ENCODE results near the gene MED26.
"Not testable (repeated sequence)": the region's sequence is repeated elsewhere in the genome, so short reads cannot be mapped to it uniquely, and the experiment has no call there.

MED26 gene

GRCh38 chr19:16544473-16545231 is 83.4 kb downstream of the MED26 start:
- H3K9ac ChIP-seq, result peak overlapping the region in 9 of 11 experiments; percentile 11 to 96 (median 47); a peak in 12 of 22 replicates
- H3K9me3 ChIP-seq (replicated peaks in 1 of 11), result no peaks in the 10 kb centered on the region

GRCh38 chr19:16543734-16544133 is 84.3 kb downstream of the MED26 start:
- Histone ChIP-seq H3K36me3 (peaks cover 19 to 33% (median 24%) of the 10 kb centered on the region in 11 experiments), H3K4me3 (peak overlapping the region; percentile 78 to 100 (median 91); a peak in 18 of 20 replicates), H4K20me1 (peaks cover 24 to 44% (median 33%) of the 10 kb centered on the region in 11 experiments; a peak in 20 of 22 replicates), H3K4me1 (peaks cover 46 to 76% (median 65%) of the 10 kb centered on the region in 10 experiments), H3K9ac (peak overlapping the region; percentile 87 to 97 (median 94)), H3K27ac (peak overlapping the region in 6 of 11 experiments; percentile 89 to 94 (median 94); a peak in 6 of 22 replicates), H3K4me2 (peak overlapping the region; percentile 72 to 97 (median 89))
- H3K9me3 ChIP-seq (replicated peaks in 1 of 11); H3K27me3 ChIP-seq: not testable (repeated sequence)

More at GRCh38 chr19:16544473-16545231, 83.4 kb downstream of the MED26 start:
- 0 out of 20 replicates have a peak overlapping the region, but pooled peaks of 2 of the 10 experiments have one; percentile 1 to 3 for H3K4me3 ChIP-seq
- H3K4me1 ChIP-seq, result peaks cover 42 to 77% (median 67%) of the 10 kb centered on the region in 10 experiments
- H3K4me2 ChIP-seq, result peak overlapping the region; percentile 72 to 97 (median 89)
- peaks cover 20 to 35% (median 24%) of the 10 kb centered on the region in 11 experiments; a peak in 21 of 22 replicates for H4K20me1 ChIP-seq
- H3K36me3 ChIP-seq, result peaks cover 14 to 28% (median 17%) of the 10 kb centered on the region in 11 experiments
- no peak for TF ChIP-seq Cebpa-rat (IDR thresholded peaks at IDR 0.05)
- H3K27ac ChIP-seq, result peak overlapping the region in 3 of 11 experiments; percentile 2 to 25 (median 18); a peak in 1 of 22 replicates
- H3K27me3 ChIP-seq, result no peaks in the 10 kb centered on the region

- Histone ChIP-seq H4K20me1 (peaks cover 29 to 51% (median 41%) of the 10 kb centered on the region in 11 experiments; a peak in 21 of 22 replicates), H3K27ac (peak overlapping the region; percentile 72 to 95 (median 93)), H3K36me3 (peaks cover 24 to 36% (median 32%) of the 10 kb centered on the region in 11 experiments)
These were observed 85.0 kb downstream of the MED26 start for GRCh38 chr19:16542910-16543472.

GRCh38 chr19:16542045-16542909 is 85.7 kb downstream of the MED26 start, which contains the start of gene CHERP:
Gene CHERP (minus strand): TSS chr19:16542437. CDS start chr19:16542378, 59 bp downstream.
- H3K9ac ChIP-seq, result peak within 1 kb of the TSS; percentile 87 to 97 (median 94)
- H3K9me3 ChIP-seq (replicated peaks in 1 of 11), result no peaks in the 10 kb centered on the region
- H3K4me3 ChIP-seq, result peak within 1 kb of the TSS; percentile 78 to 100 (median 91)
- TF ChIP-seq Cebpa-rat (IDR thresholded peaks at IDR 0.05), result no peak
- peaks cover 46 to 74% (median 53%) of the 10 kb centered on the region in 10 experiments for H3K4me1 ChIP-seq
- peak within 1 kb of the TSS; percentile 72 to 95 (median 93) for H3K27ac ChIP-seq
- H3K36me3 ChIP-seq, result peaks cover 32 to 43% (median 39%) of the 10 kb centered on the region in 11 experiments
- H3K4me2 ChIP-seq, result peak within 1 kb of the TSS; percentile 86 to 99 (median 94)
- H3K27me3 ChIP-seq, result no peaks in the 10 kb centered on the region
- peaks cover 37 to 54% (median 48%) of the 10 kb centered on the region in 11 experiments for H4K20me1 ChIP-seq

More at GRCh38 chr19:16542910-16543472, 85.0 kb downstream of the MED26 start:
- Histone ChIP-seq H3K4me2 (peak overlapping the region; percentile 72 to 97 (median 89)), H3K4me3 (peak overlapping the region; percentile 78 to 100 (median 91)), H3K4me1 (peaks cover 46 to 76% (median 59%) of the 10 kb centered on the region in 10 experiments), H3K9me3 (replicated peaks in 1 of 11) (no peaks in the 10 kb centered on the region), H3K27me3 (no peaks in the 10 kb centered on the region), H3K9ac (peak overlapping the region; percentile 87 to 97 (median 94))
- TF ChIP-seq Cebpa-rat (IDR thresholded peaks at IDR 0.05), result no peak

- Histone ChIP-seq H3K27me3 (no peaks in the 10 kb centered on the region), H3K36me3 (peaks cover 39 to 50% (median 46%) of the 10 kb centered on the region in 11 experiments)
- no peak for TF ChIP-seq Cebpa-rat (IDR thresholded peaks at IDR 0.05)
These were observed 86.4 kb downstream of the MED26 start for GRCh38 chr19:16541526-16542044.

GRCh38 chr19:16540948-16541347 is 87.1 kb downstream of the MED26 start:
- Histone ChIP-seq H3K4me1 (peaks cover 45 to 68% (median 51%) of the 10 kb centered on the region in 10 experiments), H3K27ac (peak overlapping the region; percentile 72 to 95 (median 93); a peak in 19 of 22 replicates), H3K36me3 (peaks cover 45 to 57% (median 52%) of the 10 kb centered on the region in 11 experiments), H3K9ac (peak overlapping the region; percentile 87 to 97 (median 94)), H3K4me2 (peak overlapping the region; percentile 86 to 99 (median 94)), H3K4me3 (peak overlapping the region; percentile 78 to 100 (median 91)), H3K9me3 (replicated peaks in 1 of 11) (no peaks in the 10 kb centered on the region), H3K27me3 (no peaks in the 10 kb centered on the region), H4K20me1 (peaks cover 50 to 67% (median 61%) of the 10 kb centered on the region in 11 experiments)
- TF ChIP-seq Cebpa-rat (IDR thresholded peaks at IDR 0.05), result no peak

More at GRCh38 chr19:16541526-16542044, 86.4 kb downstream of the MED26 start:
- Histone ChIP-seq H4K20me1 (peaks cover 43 to 61% (median 55%) of the 10 kb centered on the region in 11 experiments), H3K4me2 (peak overlapping the region; percentile 86 to 99 (median 94)), H3K4me1 (peaks cover 45 to 68% (median 51%) of the 10 kb centered on the region in 10 experiments), H3K9me3 (replicated peaks in 1 of 11) (no peaks in the 10 kb centered on the region), H3K27ac (peak overlapping the region; percentile 72 to 95 (median 93)), H3K4me3 (peak overlapping the region; percentile 78 to 100 (median 91)), H3K9ac (peak overlapping the region; percentile 87 to 97 (median 94))

GRCh38 chr19:16537111-16537510 is 90.9 kb downstream of the MED26 start:
- Histone ChIP-seq H3K4me3 (no peak overlapping the region), H3K27me3 (no peaks in the 10 kb centered on the region), H3K4me1 (peaks cover 21 to 39% (median 23%) of the 10 kb centered on the region in 10 experiments), H3K27ac (no peak overlapping the region), H3K36me3 (peaks cover 83 to 93% (median 90%) of the 10 kb centered on the region in 11 experiments), H4K20me1 (peaks cover 71 to 100% (median 99%) of the 10 kb centered on the region in 11 experiments), H3K4me2 (no peak overlapping the region), H3K9ac (no peak overlapping the region), H3K9me3 (replicated peaks in 1 of 11) (no peaks in the 10 kb centered on the region)
- TF ChIP-seq Cebpa-rat (IDR thresholded peaks at IDR 0.05), result no peak

GRCh38 chr19:16536130-16536529 is 91.9 kb downstream of the MED26 start:
- H3K9ac ChIP-seq, result 0 out of 22 replicates have a peak overlapping the region, but pooled peaks of 1 of the 11 experiments have one; percentile 3
- peaks cover 93 to 100% (median 98%) of the 10 kb centered on the region in 11 experiments for H3K36me3 ChIP-seq
- H4K20me1 ChIP-seq, result peaks cover 72 to 100% (median 100%) of the 10 kb centered on the region in 11 experiments
- no peaks in the 10 kb centered on the region for H3K9me3 ChIP-seq (replicated peaks in 1 of 11)
- no peaks in the 10 kb centered on the region for H3K27me3 ChIP-seq
- no peak overlapping the region for H3K4me3 ChIP-seq
- H3K27ac ChIP-seq, result no peak overlapping the region
- H3K4me1 ChIP-seq, result peaks cover 19 to 36% (median 20%) of the 10 kb centered on the region in 10 experiments
- TF ChIP-seq Cebpa-rat (IDR thresholded peaks at IDR 0.05), result no peak
- H3K4me2 ChIP-seq, result no peak overlapping the region
